GM23338 (cell line): Measurements from ENCODE around the gene ITGA7. TPM values are rescaled to one million over a fixed set of nuclear protein-coding genes. Genes with fewer than 3 reads are reported as not detected.

Experiments used
- ATAC-seq: fragments of 200-7000 bp; cut with Tn5 transposase; 3 replicates; pipeline ENCODE4 v1.9.1; 2020
- DNase-seq: peaks from one replicate; pipeline ENCODE4 v3.0.0-alpha.2; 2015; ENCODE audit warnings: low spot score
- H2AFZ ChIP-seq: fragments of 200-600 bp; sonication (generic); 2 replicates; pipeline ENCODE4 v1.8.0; 2016; ENCODE audit warnings: antibody characterized with exemption, mild to moderate bottlenecking, moderate library complexity
- H3F3A ChIP-seq: fragments of 200-600 bp; sonication (generic); replicated peaks from 2 replicates; pipeline ENCODE4 v1.8.0; 2017; ENCODE audit warnings: antibody characterized with exemption, mixed run types, low read depth
- H3K27ac ChIP-seq: fragments of 200-600 bp; sonication (generic); 2 replicates; pipeline ENCODE4 v1.6.1; 2016; ENCODE audit warnings: low read depth
- H3K27me3 ChIP-seq: fragments of 200-600 bp; sonication (generic); 2 replicates; pipeline ENCODE4 v1.8.0; 2016; ENCODE audit warnings: mild to moderate bottlenecking, mixed run types, moderate library complexity; ENCODE audit not compliant: insufficient read depth
- H3K36me3 ChIP-seq: fragments of 200-600 bp; sonication (generic); 2 replicates; pipeline ENCODE4 v1.8.0; 2016; ENCODE audit warnings: mild to moderate bottlenecking; ENCODE audit not compliant: insufficient read depth
- H3K4me1 ChIP-seq: fragments of 200-600 bp; sonication (generic); 2 replicates; pipeline ENCODE4 v1.8.0; 2016; ENCODE audit warnings: mild to moderate bottlenecking, moderate library complexity; ENCODE audit not compliant: insufficient read depth
- H3K4me2 ChIP-seq: fragments of 200-600 bp; sonication (generic); 2 replicates; pipeline ENCODE4 v1.7.1; 2017; ENCODE audit warnings: mixed run types
- H3K4me3 ChIP-seq: fragments of 200-600 bp; sonication (generic); 2 replicates; pipeline ENCODE4 v1.6.1; 2016; ENCODE audit warnings: mixed run types
- H3K79me2 ChIP-seq: fragments of 200-600 bp; sonication (generic); replicated peaks from 2 replicates; pipeline ENCODE4 v1.8.0; 2017; ENCODE audit warnings: mild to moderate bottlenecking; ENCODE audit not compliant: insufficient read depth
- H3K9me2 ChIP-seq: fragments of 200-600 bp; sonication (generic); 2 replicates; pipeline ENCODE4 v1.8.0; 2017; ENCODE audit not compliant: insufficient read depth
- H4K20me1 ChIP-seq: fragments of 200-600 bp; sonication (generic); replicated peaks from 2 replicates; pipeline ENCODE4 v1.8.0; 2017; ENCODE audit warnings: mild to moderate bottlenecking; ENCODE audit not compliant: insufficient read depth
- H3K27ac Mint-ChIP-seq: 2 replicates; pipeline ENCODE4 v1.8.0; 2020; ENCODE audit warnings: inconsistent platforms, mild to moderate bottlenecking, moderate library complexity, mixed read lengths
- H3K27me3 Mint-ChIP-seq: 3 replicates; pipeline ENCODE4 v1.8.0; 2022; ENCODE audit warnings: low read depth, mild to moderate bottlenecking, moderate library complexity, mixed read lengths, inconsistent platforms; ENCODE audit not compliant: insufficient read depth, poor library complexity
- H3K36me3 Mint-ChIP-seq: 3 replicates; pipeline ENCODE4 v1.8.0; 2021; ENCODE audit warnings: low read depth, mild to moderate bottlenecking, inconsistent platforms, moderate library complexity, mixed read lengths
- H3K4me1 Mint-ChIP-seq: 3 replicates; pipeline ENCODE4 v1.8.0; 2020; ENCODE audit warnings: mild to moderate bottlenecking, inconsistent platforms, mixed read lengths
- H3K4me3 Mint-ChIP-seq: 3 replicates; pipeline ENCODE4 v1.8.0; 2021; ENCODE audit warnings: moderate library complexity, mild to moderate bottlenecking, inconsistent platforms, mixed read lengths
- H3K9me3 Mint-ChIP-seq: 3 replicates; pipeline ENCODE4 v1.8.0; 2020; ENCODE audit warnings: moderate library complexity, mild to moderate bottlenecking, inconsistent platforms, mixed read lengths
- CTCF ChIP-seq, 2 experiments: fragments of 200-600 bp in 1 of 2; sonication (generic) in 1 of 2; conservative IDR thresholded peaks; 2 replicates each; pipeline versions ENCODE4 v1.5.1 to v1.6.1; 2016 to 2017; ENCODE audit warnings: antibody characterized with exemption in 2 of 2, low read depth in 2 of 2, mild to moderate bottlenecking in 2 of 2, moderate library complexity in 1 of 2
- ETS1 ChIP-seq: IDR thresholded peaks from 2 replicates; pipeline ENCODE4 v1.6.1; 2016; ENCODE audit warnings: antibody characterized with exemption
- EZH2 ChIP-seq: fragments of 200-600 bp; sonication (generic); IDR thresholded peaks from one replicate; pipeline ENCODE4 v1.8.0; 2017; ENCODE audit warnings: antibody characterized with exemption, mild to moderate bottlenecking, low read depth; ENCODE audit not compliant: unreplicated experiment
- JUNB ChIP-seq: IDR thresholded peaks from one replicate; pipeline ENCODE4 v1.6.1; 2016; ENCODE audit warnings: antibody characterized with exemption; ENCODE audit not compliant: unreplicated experiment
- NANOG ChIP-seq: IDR thresholded peaks from 2 replicates; pipeline ENCODE4 v1.6.1; 2016; ENCODE audit warnings: antibody characterized with exemption, borderline replicate concordance
- POLR2AphosphoS5 ChIP-seq: IDR thresholded peaks from 2 replicates; pipeline ENCODE4 v1.6.1; 2016; ENCODE audit warnings: antibody characterized with exemption, low read depth
- REST ChIP-seq: IDR thresholded peaks from one replicate; pipeline ENCODE4 v1.6.1; 2018; ENCODE audit warnings: antibody characterized with exemption; ENCODE audit not compliant: unreplicated experiment
- STAT1 ChIP-seq: IDR thresholded peaks from one replicate; pipeline ENCODE4 v1.6.1; 2016; ENCODE audit warnings: antibody characterized with exemption; ENCODE audit not compliant: unreplicated experiment
- ZNF114 ChIP-seq: fragments of 250-450 bp; sonication (Bioruptor Pico); IDR thresholded peaks from 2 replicates; pipeline ENCODE4 v1.5.0; 2020; ENCODE audit warnings: mild to moderate bottlenecking, moderate library complexity
- ZNF331 ChIP-seq: fragments of 250-450 bp; sonication (Bioruptor Pico); IDR thresholded peaks from 2 replicates; pipeline ENCODE4 v1.5.0; 2020; ENCODE audit warnings: low read depth, mild to moderate bottlenecking, moderate library complexity
- polyA plus RNA-seq: library from polyadenylated mRNA; unstranded; fragments of >200 nt; fragmentation: Nextera tagmentation; extraction: Ambion mirVana; gene quantifications from 2 replicates; pipeline ENCODE4 v1.2.1, GENCODE V29; 2016
- total RNA-seq: library from RNA; depleted of rRNA; stranded (reverse); fragments of >200 nt; shearing (Covaris generic); gene quantifications from 2 replicates; pipeline ENCODE4 v1.2.3, GENCODE V29; 2014

ITGA7 gene
- total and polyA plus RNA-seq, 2 experiments from 2014 or later: 20.0 to 49.1 TPM

- DNase-seq: no peak
- no peak overlapping the region for H3K27ac ChIP-seq
- H3K36me3 Mint-ChIP-seq: peaks cover 31% of the 10 kb centered on the region
- H3K27ac Mint-ChIP-seq: no peak overlapping the region
- no peak for ATAC-seq
- no peak overlapping the region for H2AFZ ChIP-seq
- H3K4me3 ChIP-seq: no peak overlapping the region
- H3K4me1 Mint-ChIP-seq: peaks cover 2% of the 10 kb centered on the region; the same call in 1 of the 3 replicates
- H3K27me3 ChIP-seq: no peaks in the 10 kb centered on the region
- H4K20me1 ChIP-seq: no peaks in the 10 kb centered on the region
- no peak overlapping the region for H3K4me2 ChIP-seq
- no peak for TF ChIP-seq STAT1
- no peak for TF ChIP-seq POLR2AphosphoS5
- no peak for TF ChIP-seq NANOG
- TF ChIP-seq ZNF114 (CRISPR knock-in tag): no peak
- TF ChIP-seq ZNF331 (CRISPR knock-in tag): no peak
- H3F3A ChIP-seq: no peaks in the 10 kb centered on the region
- H3K36me3 ChIP-seq: no peaks in the 10 kb centered on the region
- H3K27me3 Mint-ChIP-seq: peaks cover 11% of the 10 kb centered on the region
- H3K9me3 Mint-ChIP-seq: no peaks in the 10 kb centered on the region
- no peaks in the 10 kb centered on the region for H3K9me2 ChIP-seq
- H3K79me2 ChIP-seq: no peaks in the 10 kb centered on the region
- no peak overlapping the region for H3K4me3 Mint-ChIP-seq
- no peaks in the 10 kb centered on the region for H3K4me1 ChIP-seq
These were observed 12.4 kb downstream of the ITGA7 start for GRCh38 chr12:55695349-55695748.

GRCh38 chr12:55694651-55695050 lies 13.1 kb downstream of the ITGA7 start:
- Histone ChIP-seq H3K36me3 (no peaks in the 10 kb centered on the region), H3K27me3 (no peaks in the 10 kb centered on the region), H3K79me2 (no peaks in the 10 kb centered on the region), H2AFZ (no peak overlapping the region), H3K4me3 (no peak overlapping the region), H3K4me2 (no peak overlapping the region), H4K20me1 (no peaks in the 10 kb centered on the region), H3K27ac (no peak overlapping the region), H3K9me2 (no peaks in the 10 kb centered on the region), H3K4me1 (no peaks in the 10 kb centered on the region), H3F3A (no peaks in the 10 kb centered on the region)
- Mint-ChIP-seq H3K36me3 (peaks cover 28% of the 10 kb centered on the region), H3K9me3 (no peaks in the 10 kb centered on the region), H3K4me1 (no peaks in the 10 kb centered on the region), H3K27me3 (peaks cover 11% of the 10 kb centered on the region), H3K4me3 (no peak overlapping the region), H3K27ac (no peak overlapping the region)
- ATAC-seq (no peak), DNase-seq (no peak)
- no peak for TF ChIP-seq CTCF (conservative IDR thresholded peaks at IDR 0.05; ENCODE audit: low read depth in 2 of 2)
- TF ChIP-seq POLR2AphosphoS5: no peak
- no peak for TF ChIP-seq ETS1
- TF ChIP-seq EZH2: no peak
- no peak for TF ChIP-seq REST
- no peak for TF ChIP-seq NANOG
- no peak for TF ChIP-seq JUNB
